ENCODE data around the gene SH3BP4. TPM values are rescaled to one million over a fixed set of nuclear protein-coding genes. Genes with fewer than 3 reads are reported as not detected.

SH3BP4 gene
- total and polyA plus RNA-seq, 2 of the 13 experiments (the other 11 are each of a cell fraction or from before 2014, with no cell fraction given), result 34.6 to 99.1 TPM

DNA sequence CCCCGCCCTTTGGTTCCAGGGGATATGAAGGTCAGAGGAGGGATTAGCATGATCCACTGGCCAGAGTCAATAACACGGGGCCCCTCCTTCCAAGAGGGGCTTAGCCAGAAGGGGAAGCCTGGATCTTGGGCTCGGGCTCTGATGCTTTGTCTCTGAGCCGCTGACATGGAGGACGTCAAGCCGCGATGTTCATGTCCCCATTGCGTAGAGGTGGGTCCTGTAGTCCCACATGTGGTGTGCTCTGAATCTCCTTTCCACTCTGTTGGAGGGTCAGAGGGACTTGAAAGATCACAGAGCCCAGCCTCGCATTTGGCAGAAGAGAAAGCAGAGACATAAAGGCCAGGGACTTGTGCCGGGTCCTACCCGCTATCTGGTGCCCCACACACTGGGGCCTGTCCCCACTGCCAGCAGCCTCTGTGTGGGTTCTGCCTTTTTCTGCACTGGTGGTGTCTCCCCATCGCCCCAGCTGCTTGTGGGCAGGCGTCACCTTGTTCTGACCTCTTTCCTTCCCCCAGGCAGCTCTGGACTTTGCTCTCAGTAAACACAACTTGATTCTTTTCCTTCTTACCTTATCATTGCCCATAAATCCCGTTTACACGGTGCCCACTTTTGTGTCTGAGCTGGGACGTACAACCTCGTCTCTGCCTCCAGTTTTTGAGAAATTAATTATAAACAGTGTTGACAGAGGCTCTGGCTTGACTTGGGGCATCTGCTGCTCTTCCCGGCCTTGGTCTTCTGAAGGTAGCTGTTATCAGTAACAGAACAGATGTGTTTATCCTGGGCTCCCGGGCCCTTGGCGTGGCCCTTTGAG lies 48.8 kb downstream of the SH3BP4 start (continued):
- TF ChIP-seq HMG20A (CRISPR knock-in tag; IDR thresholded peaks at IDR 0.05; ENCODE audit: borderline replicate concordance) (peak; percentile 73), SIX1 (CRISPR knock-in tag; IDR thresholded peaks at IDR 0.05; ENCODE audit: borderline replicate concordance) (no peak), ZNF543 (CRISPR knock-in tag; IDR thresholded peaks at IDR 0.05) (0 out of 2 replicates have a peak, but pooled peaks have one; percentile 45), MED1 (CRISPR knock-in tag; IDR thresholded peaks at IDR 0.05) (peak; percentile 65), KLF13 (CRISPR knock-in tag; IDR thresholded peaks at IDR 0.05) (no peak), ZNF101 (CRISPR knock-in tag; IDR thresholded peaks at IDR 0.05; ENCODE audit: borderline replicate concordance, low read depth) (no peak), SRSF9 (IDR thresholded peaks at IDR 0.05; ENCODE audit: borderline replicate concordance, insufficient read depth, low read depth, low read length, poor library complexity, severe bottlenecking) (no peak), ZZZ3 (CRISPR knock-in tag; IDR thresholded peaks at IDR 0.05; ENCODE audit: borderline replicate concordance) (no peak), NFIC (IDR thresholded peaks at IDR 0.05; ENCODE audit: low read length) (no peak), FOXJ3 (CRISPR knock-in tag; IDR thresholded peaks at IDR 0.05; ENCODE audit: borderline replicate concordance) (peak; percentile 39; the same call in 1 of the 2 replicates), ELF4 (CRISPR knock-in tag; IDR thresholded peaks at IDR 0.05; ENCODE audit: borderline replicate concordance) (no peak), MZF1 (CRISPR knock-in tag; IDR thresholded peaks at IDR 0.05; ENCODE audit: borderline replicate concordance) (no peak), ZFP1 (CRISPR knock-in tag; IDR thresholded peaks at IDR 0.05) (peak; percentile 34; the same call in 1 of the 2 replicates), ATF1 (CRISPR knock-in tag; IDR thresholded peaks at IDR 0.05) (no peak), ZNF598 (CRISPR knock-in tag; IDR thresholded peaks at IDR 0.05; ENCODE audit: borderline replicate concordance) (peak; percentile 48; the same call in 1 of the 2 replicates), ZNF143 (CRISPR knock-in tag; IDR thresholded peaks at IDR 0.05) (no peak), SIN3B (IDR thresholded peaks at IDR 0.05; ENCODE audit: low read length) (no peak), CBX2 (IDR thresholded peaks at IDR 0.05; ENCODE audit: low read depth, low read length) (no peak), CBX2 (CRISPR knock-in tag; IDR thresholded peaks at IDR 0.05; ENCODE audit: low read depth) (no peak), ZNF441 (CRISPR knock-in tag; IDR thresholded peaks at IDR 0.05; ENCODE audit: borderline replicate concordance) (no peak), JARID2 (CRISPR knock-in tag; IDR thresholded peaks at IDR 0.05; ENCODE audit: insufficient replicate concordance) (no peak), GFI1 (CRISPR knock-in tag; IDR thresholded peaks at IDR 0.05; ENCODE audit: borderline replicate concordance) (peak; percentile 75; the same call in 1 of the 2 replicates), ZNF550 (CRISPR knock-in tag; IDR thresholded peaks at IDR 0.05; ENCODE audit: borderline replicate concordance) (no peak), PCBP2 (optimal IDR thresholded peaks at IDR 0.05; ENCODE audit: low read depth, low read length, poor library complexity, severe bottlenecking) (no peak)
- TF ChIP-seq, protein P1, sequence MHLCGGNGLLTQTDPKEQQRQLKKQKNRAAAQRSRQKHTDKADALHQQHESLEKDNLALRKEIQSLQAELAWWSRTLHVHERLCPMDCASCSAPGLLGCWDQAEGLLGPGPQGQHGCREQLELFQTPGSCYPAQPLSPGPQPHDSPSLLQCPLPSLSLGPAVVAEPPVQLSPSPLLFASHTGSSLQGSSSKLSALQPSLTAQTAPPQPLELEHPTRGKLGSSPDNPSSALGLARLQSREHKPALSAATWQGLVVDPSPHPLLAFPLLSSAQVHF (CRISPR knock-in tag; IDR thresholded peaks at IDR 0.05), result no peak
- TF ChIP-seq, protein P2, sequence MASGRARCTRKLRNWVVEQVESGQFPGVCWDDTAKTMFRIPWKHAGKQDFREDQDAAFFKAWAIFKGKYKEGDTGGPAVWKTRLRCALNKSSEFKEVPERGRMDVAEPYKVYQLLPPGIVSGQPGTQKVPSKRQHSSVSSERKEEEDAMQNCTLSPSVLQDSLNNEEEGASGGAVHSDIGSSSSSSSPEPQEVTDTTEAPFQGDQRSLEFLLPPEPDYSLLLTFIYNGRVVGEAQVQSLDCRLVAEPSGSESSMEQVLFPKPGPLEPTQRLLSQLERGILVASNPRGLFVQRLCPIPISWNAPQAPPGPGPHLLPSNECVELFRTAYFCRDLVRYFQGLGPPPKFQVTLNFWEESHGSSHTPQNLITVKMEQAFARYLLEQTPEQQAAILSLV (CRISPR knock-in tag; IDR thresholded peaks at IDR 0.05; ENCODE audit: borderline replicate concordance), result no peak
- TF ChIP-seq, protein P3, sequence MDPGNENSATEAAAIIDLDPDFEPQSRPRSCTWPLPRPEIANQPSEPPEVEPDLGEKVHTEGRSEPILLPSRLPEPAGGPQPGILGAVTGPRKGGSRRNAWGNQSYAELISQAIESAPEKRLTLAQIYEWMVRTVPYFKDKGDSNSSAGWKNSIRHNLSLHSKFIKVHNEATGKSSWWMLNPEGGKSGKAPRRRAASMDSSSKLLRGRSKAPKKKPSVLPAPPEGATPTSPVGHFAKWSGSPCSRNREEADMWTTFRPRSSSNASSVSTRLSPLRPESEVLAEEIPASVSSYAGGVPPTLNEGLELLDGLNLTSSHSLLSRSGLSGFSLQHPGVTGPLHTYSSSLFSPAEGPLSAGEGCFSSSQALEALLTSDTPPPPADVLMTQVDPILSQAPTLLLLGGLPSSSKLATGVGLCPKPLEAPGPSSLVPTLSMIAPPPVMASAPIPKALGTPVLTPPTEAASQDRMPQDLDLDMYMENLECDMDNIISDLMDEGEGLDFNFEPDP (CRISPR knock-in tag; conservative IDR thresholded peaks at IDR 0.05), result no peak

Measured in HepG2 (cell line).